CD8-positive, alpha-beta memory T cell (primary cell): Measurements from ENCODE around the gene ANKRD44. TPM values are rescaled to one million over a fixed set of nuclear protein-coding genes. Genes with fewer than 3 reads are reported as not detected.

ENCODE experiments used
- CTCF ChIA-PET: fragments of 350-600 bp; sonication (Branson Sonifier 250); formaldehyde crosslinking; loops from one replicate; lab custom pipeline; 2021; ENCODE audit warnings: antibody characterized with exemption; lab: Charles Lee
- POLR2A ChIA-PET: fragments of 350-600 bp; sonication (Branson Sonifier 250); formaldehyde crosslinking; loops from one replicate; lab custom pipeline; 2021; ENCODE audit warnings: antibody characterized with exemption; lab: Charles Lee
- DNase-seq, 5 donors: peaks; one replicate each; pipeline versions ENCODE4 v3.0.0 to v3.0.0-alpha.2; 2020 to 2022; ENCODE audit warnings: mixed read lengths in 1 of 5
- H3K27ac ChIP-seq: one replicate; pipeline ENCODE4 v1.7.0; 2013; ENCODE audit warnings: low read depth, mild to moderate bottlenecking, low read length, moderate library complexity
- H3K27me3 ChIP-seq: 2 replicates; pipeline ENCODE4 v1.7.0; 2013; ENCODE audit warnings: low read length, mild to moderate bottlenecking; ENCODE audit not compliant: insufficient read depth, poor library complexity, severe bottlenecking
- H3K36me3 ChIP-seq: 2 replicates; pipeline ENCODE4 v1.7.0; 2013; ENCODE audit warnings: mild to moderate bottlenecking, low read length, moderate library complexity; ENCODE audit not compliant: insufficient read depth
- H3K4me1 ChIP-seq: 2 replicates; pipeline ENCODE4 v1.7.0; 2013; ENCODE audit warnings: mild to moderate bottlenecking, low read length, moderate library complexity; ENCODE audit not compliant: insufficient read depth
- H3K4me3 ChIP-seq: 2 replicates; pipeline ENCODE4 v1.7.0; 2013; ENCODE audit warnings: mild to moderate bottlenecking, low read length
- H3K9me3 ChIP-seq: 2 replicates; pipeline ENCODE4 v1.7.0; 2013; ENCODE audit warnings: mild to moderate bottlenecking, low read length
- H3K27ac Mint-ChIP-seq, 8 donors: one replicate each; pipeline ENCODE4 v1.8.0; 2020 to 2021; ENCODE audit warnings: mixed read lengths in 8 of 8, mild to moderate bottlenecking in 6 of 8, inconsistent platforms in 3 of 8, moderate library complexity in 3 of 8
- H3K27me3 Mint-ChIP-seq, 2 donors: one replicate each; pipeline ENCODE4 v1.8.0; 2020 to 2021; ENCODE audit warnings: mixed read lengths in 2 of 2, mild to moderate bottlenecking in 1 of 2, moderate library complexity in 1 of 2
- H3K36me3 Mint-ChIP-seq, 3 donors: one replicate each; pipeline ENCODE4 v1.8.0; 2020 to 2021; ENCODE audit warnings: mixed read lengths in 3 of 3, inconsistent platforms in 1 of 3, mild to moderate bottlenecking in 1 of 3
- H3K4me1 Mint-ChIP-seq, 3 donors: one replicate each; pipeline ENCODE4 v1.8.0; 2020 to 2021; ENCODE audit warnings: mixed read lengths in 3 of 3, inconsistent platforms in 1 of 3, mild to moderate bottlenecking in 1 of 3
- H3K4me3 Mint-ChIP-seq, 7 donors: one replicate each; pipeline ENCODE4 v1.8.0; 2020 to 2021; ENCODE audit warnings: mixed read lengths in 7 of 7, mild to moderate bottlenecking in 6 of 7, moderate library complexity in 4 of 7, inconsistent platforms in 2 of 7
- H3K9me3 Mint-ChIP-seq, 5 donors: one replicate each; pipeline ENCODE4 v1.8.0; 2020 to 2022; ENCODE audit warnings: mixed read lengths in 5 of 5, mild to moderate bottlenecking in 3 of 5, moderate library complexity in 2 of 5, inconsistent platforms in 1 of 5
- polyA plus RNA-seq: library from polyadenylated mRNA; unstranded; fragments of 300-500 nt; fragmentation: Illumina TruSeq; gene quantifications from one replicate; pipeline ENCODE4 v1.2.3, GENCODE V29; 2021
- total RNA-seq, 2 experiments: library from RNA; stranded (reverse); gene quantifications; one replicate each; pipeline ENCODE4 v1.2.3, GENCODE V29; 2021

ANKRD44 gene
- total and polyA plus RNA-seq, 3 experiments from 2014 or later, result 90.1 to 150 (median 142) TPM

DNA sequence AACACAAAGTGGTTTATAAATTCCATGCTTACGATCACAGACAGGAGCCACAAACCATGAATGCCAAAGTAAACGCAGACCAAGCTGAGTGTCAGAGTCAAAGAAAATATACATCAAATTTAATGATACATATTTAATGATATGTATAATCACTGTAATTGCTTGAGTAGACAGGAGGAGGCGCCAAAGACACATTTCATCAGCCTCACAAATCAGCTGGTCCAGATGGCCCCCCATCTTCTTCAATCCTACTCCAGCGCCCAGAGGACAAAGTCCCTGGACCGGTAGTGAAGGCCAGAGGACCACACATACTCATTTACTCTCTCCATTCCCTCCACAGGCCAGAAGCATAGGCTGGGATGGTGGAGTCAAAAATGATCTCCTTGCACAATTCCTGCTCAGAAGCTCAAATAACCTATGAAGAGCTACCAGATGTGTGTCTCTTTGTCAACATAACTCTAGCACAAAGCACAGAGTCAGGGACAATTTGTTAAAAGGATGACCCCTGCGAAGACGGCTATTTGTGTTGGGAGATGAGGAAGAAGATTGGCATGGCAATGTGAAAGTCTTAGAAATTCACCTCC lies 234.7 kb downstream of the ANKRD44 start:
- POLR2A ChIA-PET, result interaction anchor here (0.6 kb wide), 1 partner anchor 408 kb away, joined by 4 read pairs; no protein-coding TSS in a partner anchor
- no peak overlapping the region for H3K4me3 ChIP-seq
- peaks cover 45% of the 10 kb centered on the region for H3K36me3 ChIP-seq
- peaks cover 24 to 93% (median 50%) of the 10 kb centered on the region in 3 donors for H3K36me3 Mint-ChIP-seq
- CTCF ChIA-PET, result interaction anchor here (0.9 to 1.3 kb wide), 4 partner anchors 11 to 51 kb away, joined by 3 read pairs; no protein-coding TSS in a partner anchor
- H3K4me3 Mint-ChIP-seq, result no peak overlapping the region
- H3K4me1 Mint-ChIP-seq, result peaks cover 43 to 50% (median 48%) of the 10 kb centered on the region in 3 donors
- no peaks in the 10 kb centered on the region for H3K9me3 ChIP-seq
- DNase-seq, result no peak
- no peaks in the 10 kb centered on the region for H3K27me3 Mint-ChIP-seq
- no peaks in the 10 kb centered on the region for H3K27me3 ChIP-seq
- no peaks in the 10 kb centered on the region for H3K9me3 Mint-ChIP-seq
- peaks cover 16% of the 10 kb centered on the region for H3K4me1 ChIP-seq
- no peak overlapping the region for H3K27ac ChIP-seq
- peak overlapping the region in 5 of 8 donors; percentile 9 to 73 (median 33) for H3K27ac Mint-ChIP-seq

DNA sequence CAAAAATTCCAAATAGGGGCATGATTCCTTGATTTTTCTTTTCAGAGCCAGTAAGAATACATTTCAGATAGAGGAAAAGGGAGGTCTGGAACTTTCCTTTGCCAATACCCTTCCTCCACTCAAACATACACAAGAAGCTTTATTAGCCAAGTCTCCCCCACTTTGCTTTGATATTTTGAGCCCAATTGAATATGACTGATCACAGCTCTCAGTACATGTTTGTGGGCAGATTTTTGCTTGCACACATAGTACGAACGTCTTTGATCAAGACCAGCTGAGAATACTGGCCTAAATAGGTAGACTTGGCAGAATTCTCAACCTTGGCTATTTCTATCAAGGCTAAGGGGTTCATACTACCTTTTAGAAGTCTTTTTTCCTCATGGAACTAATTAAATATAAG lies 235.3 kb downstream of the ANKRD44 start:
- Mint-ChIP-seq H3K27me3 (no peaks in the 10 kb centered on the region), H3K27ac (no peak overlapping the region)
- POLR2A ChIA-PET, result interaction anchor here (0.6 kb wide), 1 partner anchor 409 kb away, joined by 4 read pairs; no protein-coding TSS in a partner anchor

DNA sequence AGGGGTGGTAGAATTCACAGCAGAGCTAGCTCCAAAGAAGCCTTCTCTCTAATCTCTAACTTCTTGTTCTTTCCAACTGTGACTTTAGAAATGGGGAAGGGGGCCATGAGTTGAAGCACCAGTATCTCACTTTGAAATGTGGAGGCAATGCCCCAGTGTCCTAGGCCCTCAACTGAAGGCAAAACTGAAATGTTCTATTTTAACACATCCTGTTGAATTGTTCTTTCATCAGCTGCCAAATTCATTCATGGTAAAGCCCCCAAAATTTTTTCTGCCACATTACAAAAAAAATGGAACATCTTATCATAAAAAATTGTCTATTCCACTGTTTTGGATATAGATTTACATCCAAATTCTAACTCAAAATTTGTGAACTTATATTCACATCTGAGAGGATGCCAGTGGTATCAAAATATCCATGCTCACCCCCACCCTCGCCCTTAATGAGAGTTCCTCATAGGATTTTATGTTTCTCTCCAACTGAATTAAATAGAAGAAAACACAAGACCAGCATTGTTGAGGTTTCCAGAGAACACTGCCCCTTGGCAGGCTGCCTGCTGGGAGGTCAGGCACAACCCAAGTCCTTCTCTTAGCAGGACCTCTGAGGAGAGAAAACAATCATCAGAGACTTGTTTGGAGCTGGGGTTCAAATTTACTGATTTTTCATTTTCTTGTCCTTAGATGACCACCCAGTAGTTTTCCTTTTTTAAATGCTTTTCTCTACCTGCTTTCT lies 236.7 kb downstream of the ANKRD44 start:
- no peak overlapping the region for H3K27ac ChIP-seq
- POLR2A ChIA-PET, result interaction anchor here (0.8 to 1.1 kb wide), 2 partner anchors 13 to 16 kb away, joined by 3 to 4 read pairs; no protein-coding TSS in a partner anchor
- H3K4me3 ChIP-seq, result no peak overlapping the region
- H3K4me1 Mint-ChIP-seq, result peaks cover 59 to 69% (median 67%) of the 10 kb centered on the region in 3 donors
- CTCF ChIA-PET, result interaction anchor here (0.6 to 1.1 kb wide), 2 partner anchors 41 to 171 kb away, joined by 3 read pairs; no protein-coding TSS in a partner anchor
- H3K36me3 Mint-ChIP-seq, result peaks cover 41 to 91% (median 61%) of the 10 kb centered on the region in 3 donors
- peaks cover 16% of the 10 kb centered on the region for H3K4me1 ChIP-seq
- peaks cover 31% of the 10 kb centered on the region for H3K36me3 ChIP-seq
- no peaks in the 10 kb centered on the region for H3K27me3 Mint-ChIP-seq
- H3K9me3 ChIP-seq, result no peaks in the 10 kb centered on the region
- peak overlapping the region in 2 of 7 donors; percentile 35 to 45 for H3K4me3 Mint-ChIP-seq
- no peaks in the 10 kb centered on the region for H3K27me3 ChIP-seq
- H3K27ac Mint-ChIP-seq, result peak overlapping the region; percentile 11 to 87 (median 65)
- peaks cover 0 to 2% (median 0%) of the 10 kb centered on the region in 5 donors for H3K9me3 Mint-ChIP-seq
- DNase-seq, result peak in 1 of 5 donors; percentile 17

More for the DNA sequence above, 235.3 kb downstream of the ANKRD44 start:
- no peak for DNase-seq
- H3K4me3 Mint-ChIP-seq, result no peak overlapping the region
- no peak overlapping the region for H3K27ac ChIP-seq
- peaks cover 47 to 55% (median 53%) of the 10 kb centered on the region in 3 donors for H3K4me1 Mint-ChIP-seq
- H3K9me3 Mint-ChIP-seq, result no peaks in the 10 kb centered on the region
- no peaks in the 10 kb centered on the region for H3K27me3 ChIP-seq
- no peaks in the 10 kb centered on the region for H3K9me3 ChIP-seq
- no peak overlapping the region for H3K4me3 ChIP-seq
- CTCF ChIA-PET, result interaction anchor here (1.1 to 1.3 kb wide), 3 partner anchors 14 to 52 kb away, joined by 3 read pairs; no protein-coding TSS in a partner anchor
- H3K36me3 Mint-ChIP-seq, result peaks cover 27 to 93% (median 53%) of the 10 kb centered on the region in 3 donors
- peaks cover 16% of the 10 kb centered on the region for H3K4me1 ChIP-seq
- H3K36me3 ChIP-seq, result peaks cover 41% of the 10 kb centered on the region

DNA sequence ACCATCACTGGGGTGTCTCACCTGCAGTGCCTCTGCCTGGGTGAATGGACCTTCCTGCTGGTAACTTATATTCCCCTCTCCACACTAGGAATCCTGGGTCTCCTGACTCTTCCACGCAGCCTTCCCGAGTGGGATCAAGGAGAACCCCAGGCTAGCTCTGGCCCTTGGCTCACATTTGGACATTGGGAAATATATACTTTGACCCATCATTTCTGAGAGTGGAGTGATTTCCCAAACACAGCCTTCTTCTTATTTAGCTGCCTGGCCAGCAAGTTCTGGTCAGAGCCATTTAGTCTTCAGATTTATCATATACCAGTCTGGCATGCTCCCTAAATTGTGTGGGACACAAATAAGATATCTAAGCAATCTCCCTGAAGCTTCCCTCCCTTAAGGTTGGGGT lies 237.3 kb downstream of the ANKRD44 start:
- Histone ChIP-seq H3K36me3 (peaks cover 25% of the 10 kb centered on the region), H3K27ac (no peak overlapping the region), H3K4me3 (no peak overlapping the region), H3K4me1 (peaks cover 16% of the 10 kb centered on the region), H3K27me3 (no peaks in the 10 kb centered on the region), H3K9me3 (no peaks in the 10 kb centered on the region)
- Mint-ChIP-seq H3K27me3 (no peaks in the 10 kb centered on the region), H3K4me3 (peak overlapping the region in 2 of 7 donors; percentile 33 to 45), H3K9me3 (peaks cover 0 to 2% (median 2%) of the 10 kb centered on the region in 5 donors), H3K4me1 (peaks cover 65 to 75% (median 73%) of the 10 kb centered on the region in 3 donors), H3K36me3 (peaks cover 47 to 91% (median 56%) of the 10 kb centered on the region in 3 donors), H3K27ac (peak overlapping the region in 7 of 8 donors; percentile 15 to 87 (median 68))
- CTCF ChIA-PET, result interaction anchor here (0.6 to 1.1 kb wide), 2 partner anchors 41 to 170 kb away, joined by 3 read pairs; no protein-coding TSS in a partner anchor
- DNase-seq, result no peak
- POLR2A ChIA-PET, result interaction anchor here (1.1 kb wide), 1 partner anchor 15 kb away, joined by 3 read pairs; no protein-coding TSS in a partner anchor

GRCh38 chr2:197072533-197072932 lies 238.0 kb downstream of the ANKRD44 start:
- DNase-seq, result no peak
- H3K27ac ChIP-seq, result no peak overlapping the region
- no peaks in the 10 kb centered on the region for H3K9me3 ChIP-seq
- Mint-ChIP-seq H3K36me3 (peaks cover 45 to 84% (median 52%) of the 10 kb centered on the region in 3 donors), H3K27ac (peak overlapping the region; percentile 3 to 87 (median 70)), H3K9me3 (peaks cover 0 to 2% (median 2%) of the 10 kb centered on the region in 5 donors), H3K27me3 (no peaks in the 10 kb centered on the region), H3K4me3 (no peak overlapping the region), H3K4me1 (peaks cover 65 to 75% (median 74%) of the 10 kb centered on the region in 3 donors)
- peaks cover 17% of the 10 kb centered on the region for H3K36me3 ChIP-seq
- POLR2A ChIA-PET, result no interaction called here
- no peaks in the 10 kb centered on the region for H3K27me3 ChIP-seq
- peaks cover 16% of the 10 kb centered on the region for H3K4me1 ChIP-seq
- H3K4me3 ChIP-seq, result no peak overlapping the region
- CTCF ChIA-PET, result interaction anchor here (1.1 kb wide), 1 partner anchor 42 kb away, joined by 3 read pairs; no protein-coding TSS in a partner anchor

DNA sequence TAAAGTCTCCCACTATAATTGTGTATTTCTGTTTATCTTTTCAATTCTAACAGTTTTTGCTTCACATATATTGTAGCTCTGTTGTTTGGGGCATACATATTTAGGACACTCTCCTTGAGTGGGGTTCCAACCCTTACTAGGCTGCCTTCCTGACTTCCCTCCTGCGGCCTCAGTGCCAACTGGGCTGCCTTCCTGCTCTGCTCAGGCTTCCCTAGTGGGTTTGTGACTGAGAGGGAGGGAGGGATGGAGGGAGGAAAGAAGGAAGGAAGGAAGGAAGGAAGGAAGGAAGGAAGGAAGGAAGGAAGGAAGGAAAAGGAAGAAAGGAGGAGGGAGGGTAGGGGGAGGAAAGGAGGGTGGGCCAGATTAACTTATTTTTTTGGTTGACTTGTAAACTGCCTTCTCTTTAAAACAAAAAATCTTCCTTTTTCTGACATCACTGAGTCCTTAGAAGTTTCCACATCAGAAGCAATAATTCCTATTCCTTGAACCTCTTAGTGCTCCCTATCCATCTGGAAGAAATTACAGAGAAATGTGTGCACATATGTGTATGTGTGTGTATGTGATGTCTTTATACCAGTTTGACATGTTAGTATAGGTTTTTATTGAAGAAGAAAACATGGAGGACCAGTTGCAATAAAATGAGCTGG lies 238.7 kb downstream of the ANKRD44 start:
- DNase-seq, result no peak
- Mint-ChIP-seq H3K27me3 (no peaks in the 10 kb centered on the region), H3K36me3 (peaks cover 39 to 80% (median 46%) of the 10 kb centered on the region in 3 donors), H3K27ac (peak overlapping the region; percentile 17 to 95 (median 57)), H3K4me1 (peaks cover 65 to 75% (median 74%) of the 10 kb centered on the region in 3 donors), H3K9me3 (peaks cover 0 to 2% (median 2%) of the 10 kb centered on the region in 5 donors), H3K4me3 (peak overlapping the region in 1 of 7 donors; percentile 4)
- Histone ChIP-seq H3K9me3 (no peaks in the 10 kb centered on the region), H3K4me1 (peaks cover 16% of the 10 kb centered on the region), H3K4me3 (no peak overlapping the region), H3K27ac (no peak overlapping the region), H3K36me3 (peaks cover 12% of the 10 kb centered on the region), H3K27me3 (no peaks in the 10 kb centered on the region)
- CTCF ChIA-PET, result no interaction called here
- POLR2A ChIA-PET, result no interaction called here

DNA sequence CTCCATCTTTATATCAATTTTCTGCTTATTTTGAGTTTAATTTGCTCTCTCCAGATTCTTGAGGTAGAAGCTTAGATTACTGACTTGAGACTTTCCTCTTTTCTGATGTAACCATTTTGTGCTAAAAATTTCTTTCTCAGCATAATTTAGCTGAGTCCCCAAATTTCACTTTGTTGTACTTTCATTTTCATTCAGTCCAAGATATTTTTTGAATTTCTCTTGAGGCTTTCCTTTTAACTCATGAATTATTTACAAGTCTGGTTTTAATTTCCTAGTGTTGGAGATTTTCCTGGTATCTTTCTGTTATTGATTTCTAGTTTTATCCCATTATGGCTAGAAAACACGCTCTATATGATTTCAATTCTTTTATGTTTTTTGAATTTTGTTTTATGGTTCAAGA lies 239.4 kb downstream of the ANKRD44 start:
- Mint-ChIP-seq H3K27ac (peak overlapping the region; percentile 15 to 95 (median 57)), H3K4me3 (peak overlapping the region in 2 of 7 donors; percentile 0 to 4), H3K4me1 (peaks cover 71 to 82% (median 80%) of the 10 kb centered on the region in 3 donors), H3K36me3 (peaks cover 35 to 79% (median 45%) of the 10 kb centered on the region in 3 donors), H3K27me3 (no peaks in the 10 kb centered on the region), H3K9me3 (peaks cover 0 to 2% (median 2%) of the 10 kb centered on the region in 5 donors)
- no peak for DNase-seq
- Histone ChIP-seq H3K27me3 (no peaks in the 10 kb centered on the region), H3K36me3 (peaks cover 5% of the 10 kb centered on the region), H3K4me1 (peaks cover 16% of the 10 kb centered on the region), H3K9me3 (no peaks in the 10 kb centered on the region), H3K4me3 (no peak overlapping the region), H3K27ac (no peak overlapping the region)
- CTCF ChIA-PET, result no interaction called here
- POLR2A ChIA-PET, result no interaction called here
